Right lobe of liver (tissue), 6 donors: ENCODE data around the gene AAK1. TPM values are rescaled to one million over a fixed set of nuclear protein-coding genes. Genes with fewer than 3 reads are reported as not detected.
"Not testable (repeated sequence)": the region's sequence is repeated elsewhere in the genome, so short reads cannot be mapped to it uniquely, and the experiment has no call there.

Source experiments
- ATAC-seq, 4 donors: fragments of 200-7000 bp; cut with Tn5 transposase; one replicate each; pipeline ENCODE4 v1.9.1; 2020; ENCODE audit warnings: mild to moderate bottlenecking in 4 of 4, moderate library complexity in 4 of 4
- DNase-seq, 3 donors: peaks; one replicate each; pipeline ENCODE4 v3.0.0-alpha.2; 2020
- H3K27ac ChIP-seq, 3 donors: fragments of 200-600 bp; one replicate each; pipeline ENCODE4 v1.8.0; 2022
- H3K27me3 ChIP-seq, 2 donors: fragments of 200-600 bp; one replicate each; pipeline ENCODE4 v1.8.0; 2022
- H3K36me3 ChIP-seq, 4 donors: fragments of 200-600 bp; sonication (generic) in 1 of 4; one replicate each; pipeline versions ENCODE4 v1.5.1 to v1.8.0; 2017 to 2022; ENCODE audit warnings: control low read depth in 1 of 4
- H3K4me1 ChIP-seq, 4 donors: fragments of 200-600 bp; sonication (generic) in 1 of 4; one replicate each; pipeline versions ENCODE4 v1.5.1 to v1.8.0; 2017 to 2022; ENCODE audit warnings: control low read depth in 1 of 4
- H3K4me3 ChIP-seq, 3 donors: fragments of 200-600 bp; one replicate each; pipeline ENCODE4 v1.8.0; 2022
- H3K9me3 ChIP-seq, 4 donors: fragments of 200-600 bp; sonication (generic) in 1 of 4; one replicate each; pipeline versions ENCODE4 v1.5.1 to v1.8.0; 2017 to 2022; ENCODE audit warnings: control low read depth in 1 of 4
- CTCF ChIP-seq, 4 donors: fragments of 200-600 bp in 3 of 4; fragments of 450-650 bp in 1 of 4; IDR thresholded peaks; one replicate each; pipeline versions ENCODE4 v1.5.1 to v1.8.0; 2016 to 2022; ENCODE audit warnings: antibody characterized with exemption in 4 of 4, mild to moderate bottlenecking in 2 of 4
- POLR2A ChIP-seq: fragments of 450-650 bp; IDR thresholded peaks from one replicate; pipeline ENCODE4 v1.6.1; 2017; ENCODE audit warnings: antibody characterized with exemption, mild to moderate bottlenecking
- WGBS: methylation state at CpG from one replicate; pipeline ENCODE4 v1.1.6; 2018; ENCODE audit warnings: low coverage, low lambda C conversion rate; ENCODE audit not compliant: insufficient coverage; ENCODE audit errors: missing lambda C conversion rate; 5-methylcytosine and 5-hydroxymethylcytosine counted together
- intact Hi-C, 2 donors: fragments of 100-400 bp; cut with DNase I; formaldehyde crosslinking; loops; one replicate each; pipeline versions ENCODE4 v1.11.2 to v1.14.1; 2022
- total RNA-seq, 6 experiments: library from RNA; depleted of rRNA in 2 of 6; stranded (reverse); fragments of >200 nt in 2 of 6; fragmentation: NEBNext Ultra II Directional in 3 of 6; extraction: Animal tissue kit (Norgen Biotek cat#: 25700) in 3 of 6; gene quantifications; one replicate each; pipeline versions ENCODE4 v1.1.0 to v1.2.4, GENCODE V29; 2016 to 2023
- donor health status: DM: no; HTN: yes; CAD: no.
- donor health status: DM: no; HTN: no; CAD: no.
- donor health status: DM: no; HTN: no; CAD: no.
- donor health status: DM: no; HTN: yes; CAD: no.
- donor health status: DM: no; HTN: yes; CAD: no.

AAK1 gene
- total RNA-seq, 6 experiments from 2014 or later, result 12.7 to 30.5 (median 20.5) TPM

- intact Hi-C loops, result no loop called here
- Histone ChIP-seq H3K27ac (no peak overlapping the region), H3K4me1 (no peaks in the 10 kb centered on the region), H3K9me3 (no peaks in the 10 kb centered on the region), H3K4me3 (no peak overlapping the region), H3K36me3 (no peaks in the 10 kb centered on the region), H3K27me3 (no peaks in the 10 kb centered on the region)
- DNase-seq, result no peak
- TF ChIP-seq CTCF (IDR thresholded peaks at IDR 0.05) (no peak), POLR2A (no peak)
- ATAC-seq, result no peak
- 93% methylated on average over 1 of the region's 1 CpG for WGBS
Measured at GRCh38 chr2:69659349-69659748, 15.8 kb upstream of the AAK1 start.

GRCh38 chr2:69652206-69652605 lies 8.7 kb upstream of the AAK1 start:
- ATAC-seq (no peak), DNase-seq (no peak)
- H3K9me3 ChIP-seq, result no peaks in the 10 kb centered on the region
- peaks cover 0 to 13% (median 0%) of the 10 kb centered on the region in 4 donors for H3K4me1 ChIP-seq
- 95% methylated on average over 4 of the region's 7 CpGs for WGBS
- no peak overlapping the region for H3K4me3 ChIP-seq
- TF ChIP-seq CTCF (IDR thresholded peaks at IDR 0.05), result no peak
- TF ChIP-seq POLR2A, result no peak
- H3K27me3 ChIP-seq, result no peaks in the 10 kb centered on the region
- intact Hi-C loops, result no loop called here
- H3K27ac ChIP-seq, result no peak overlapping the region
- H3K36me3 ChIP-seq, result no peaks in the 10 kb centered on the region

GRCh38 chr2:69647196-69647595 lies 3.7 kb upstream of the AAK1 start:
- DNase-seq, H3K4me3 ChIP-seq, ATAC-seq, intact Hi-C loops, H3K27me3 ChIP-seq, H3K27ac ChIP-seq, H3K9me3 ChIP-seq, H3K36me3 ChIP-seq: not testable (repeated sequence)
- peaks cover 0 to 23% (median 0%) of the 10 kb centered on the region in 4 donors for H3K4me1 ChIP-seq
- WGBS, result 98% methylated on average over 4 of the region's 5 CpGs

- no peak overlapping the region for H3K4me3 ChIP-seq
- no peak for TF ChIP-seq CTCF (IDR thresholded peaks at IDR 0.05)
- no peak for TF ChIP-seq POLR2A
- no peak overlapping the region for H3K27ac ChIP-seq
- WGBS, result 88% methylated on average over 1 of the region's 1 CpG
- H3K36me3 ChIP-seq, result no peaks in the 10 kb centered on the region
- H3K4me1 ChIP-seq, result peaks cover 0 to 27% (median 0%) of the 10 kb centered on the region in 4 donors
- ATAC-seq (no peak), DNase-seq (no peak)
- no peaks in the 10 kb centered on the region for H3K9me3 ChIP-seq
- H3K27me3 ChIP-seq, result no peaks in the 10 kb centered on the region
- intact Hi-C loops, result no loop called here
Measured at GRCh38 chr2:69646714-69647113, 3.2 kb upstream of the AAK1 start.

GRCh38 chr2:69645921-69646320 lies 2.4 kb upstream of the AAK1 start:
- Histone ChIP-seq H3K4me3 (no peak overlapping the region), H3K4me1 (peaks cover 0 to 29% (median 0%) of the 10 kb centered on the region in 4 donors), H3K27ac (no peak overlapping the region), H3K9me3 (no peaks in the 10 kb centered on the region), H3K36me3 (no peaks in the 10 kb centered on the region), H3K27me3 (no peaks in the 10 kb centered on the region)
- DNase-seq (no peak), ATAC-seq (no peak)
- WGBS, result 35% methylated on average over 2 of the region's 2 CpGs
- TF ChIP-seq CTCF (IDR thresholded peaks at IDR 0.05) (no peak), POLR2A (no peak)
- intact Hi-C loops, result no loop called here
